Neural cell (in vitro differentiated cells): Measurements from ENCODE around the gene KRTCAP2. TPM values are rescaled to one million over a fixed set of nuclear protein-coding genes. Genes with fewer than 3 reads are reported as not detected.

Source experiments
- H2AFZ ChIP-seq: fragments of 200-600, 300-800 bp; sonication (generic), shearing (Covaris generic); 2 replicates; pipeline ENCODE4 v1.6.0; 2014; ENCODE audit warnings: low read depth, mild to moderate bottlenecking, antibody characterized with exemption, low read length, moderate library complexity
- H3F3A ChIP-seq: fragments of 200-600 bp; shearing (Covaris generic); 2 replicates; pipeline ENCODE4 v1.6.1; 2016; ENCODE audit warnings: mild to moderate bottlenecking, moderate library complexity, mixed read lengths, antibody characterized with exemption, low read length; ENCODE audit not compliant: insufficient read depth, poor library complexity, severe bottlenecking
- H3K27ac ChIP-seq: fragments of 200-600, 300-800 bp; sonication (generic), shearing (Covaris generic); 2 replicates; pipeline ENCODE4 v1.5.1; 2014; ENCODE audit warnings: mild to moderate bottlenecking, low read length, moderate library complexity
- H3K27me3 ChIP-seq: fragments of 300-800, 200-600 bp; sonication (generic), shearing (Covaris generic); 2 replicates; pipeline ENCODE4 v1.6.0; 2014; ENCODE audit warnings: mild to moderate bottlenecking, low read depth, low read length, moderate library complexity; ENCODE audit not compliant: insufficient read depth
- H3K36me3 ChIP-seq: fragments of 300-800, 200-600 bp; sonication (generic), shearing (Covaris generic); 2 replicates; pipeline ENCODE4 v1.5.1; 2014; ENCODE audit warnings: mild to moderate bottlenecking, antibody characterized with exemption, low read length, moderate library complexity; ENCODE audit not compliant: insufficient read depth
- H3K4me2 ChIP-seq: fragments of 300-800, 200-600 bp; sonication (generic), shearing (Covaris generic); 2 replicates; pipeline ENCODE4 v1.6.0; 2014; ENCODE audit warnings: mild to moderate bottlenecking, low read length
- H3K4me3 ChIP-seq: fragments of 300-800, 200-600 bp; sonication (generic), shearing (Covaris generic); 2 replicates; pipeline ENCODE4 v1.5.1; 2014; ENCODE audit warnings: mild to moderate bottlenecking, low read length, moderate library complexity
- H3K79me2 ChIP-seq: fragments of 200-600 bp; shearing (Covaris generic); replicated peaks from 2 replicates; pipeline ENCODE4 v1.6.0; 2014; ENCODE audit warnings: mild to moderate bottlenecking, low read length, moderate library complexity; ENCODE audit not compliant: insufficient read depth
- H3K9ac ChIP-seq: fragments of 300-800, 200-600 bp; sonication (generic), shearing (Covaris generic); 2 replicates; pipeline ENCODE4 v1.6.1; 2016; ENCODE audit warnings: mild to moderate bottlenecking, low read length, mixed read lengths
- H3K9me2 ChIP-seq: fragments of 200-600 bp; shearing (Covaris generic); 2 replicates; pipeline ENCODE4 v1.6.1; 2016; ENCODE audit warnings: mild to moderate bottlenecking, low read length, mixed read lengths; ENCODE audit not compliant: insufficient read depth
- H3K9me3 ChIP-seq: fragments of 200-600, 300-800 bp; sonication (generic), shearing (Covaris generic); 2 replicates; pipeline ENCODE4 v1.6.1; 2016; ENCODE audit warnings: mild to moderate bottlenecking, mixed run types, low read length, moderate library complexity, mixed read lengths
- H4K20me1 ChIP-seq: fragments of 200-600 bp; shearing (Covaris generic); 2 replicates; pipeline ENCODE4 v1.6.1; 2016; ENCODE audit warnings: mild to moderate bottlenecking, mixed run types; ENCODE audit not compliant: insufficient read depth
- CTCF ChIP-seq: fragments of 450-650 bp; IDR thresholded peaks from 2 replicates; pipeline ENCODE4 v1.5.1; 2014; ENCODE audit warnings: antibody characterized with exemption, mild to moderate bottlenecking, moderate library complexity; ENCODE audit not compliant: poor library complexity, severe bottlenecking
- EP300 ChIP-seq: fragments of 450-650 bp; conservative IDR thresholded peaks from 2 replicates; pipeline ENCODE4 v1.6.1; 2014; ENCODE audit warnings: antibody characterized with exemption, mild to moderate bottlenecking, moderate library complexity; ENCODE audit not compliant: poor library complexity, severe bottlenecking
- EZH2 ChIP-seq: fragments of 200-600, 300-800 bp; shearing (Covaris generic), sonication (generic); IDR thresholded peaks from 2 replicates; pipeline ENCODE4 v1.6.1; 2014; ENCODE audit warnings: antibody characterized with exemption, low read length, borderline replicate concordance, mild to moderate bottlenecking; ENCODE audit not compliant: insufficient read depth, poor library complexity, severe bottlenecking
- MXI1 ChIP-seq: fragments of 450-650 bp; conservative IDR thresholded peaks from 2 replicates; pipeline ENCODE4 v1.6.1; 2014; ENCODE audit warnings: antibody characterized with exemption, mild to moderate bottlenecking; ENCODE audit not compliant: poor library complexity, severe bottlenecking
- POLR2AphosphoS5 ChIP-seq: IDR thresholded peaks from 2 replicates; pipeline ENCODE4 v1.6.1; 2012
- RAD21 ChIP-seq: fragments of 450-650 bp; conservative IDR thresholded peaks from 2 replicates; pipeline ENCODE4 v1.6.1; 2014; ENCODE audit warnings: antibody characterized with exemption, mild to moderate bottlenecking, moderate library complexity
- REST ChIP-seq: IDR thresholded peaks from 2 replicates; pipeline ENCODE4 v1.6.1; 2012; ENCODE audit warnings: borderline replicate concordance
- SMC3 ChIP-seq: fragments of 450-650 bp; conservative IDR thresholded peaks from 2 replicates; pipeline ENCODE4 v1.6.1; 2014; ENCODE audit warnings: antibody characterized with exemption, mild to moderate bottlenecking, moderate library complexity; ENCODE audit not compliant: poor library complexity
- TAF1 ChIP-seq: IDR thresholded peaks from 2 replicates; pipeline ENCODE4 v1.6.1; 2012; ENCODE audit warnings: low read depth
- polyA plus RNA-seq: library from polyadenylated mRNA; depleted of rRNA; stranded (reverse); fragments of >200 nt; gene quantifications from 2 replicates; pipeline ENCODE4 v1.2.3, GENCODE V29; 2014

KRTCAP2 gene
- polyA plus RNA-seq, 1 donor from 2014 or later: 175 TPM

GRCh38 chr1:155130272-155131006 lies 42.7 kb downstream of the KRTCAP2 start:
- Histone ChIP-seq H3K4me2 (no peak overlapping the region), H3K4me3 (no peak overlapping the region), H3K79me2 (no peaks in the 10 kb centered on the region), H3K9ac (no peak overlapping the region), H2AFZ (no peak overlapping the region), H3F3A (peaks cover 2% of the 10 kb centered on the region), H3K27ac (no peak overlapping the region), H3K9me2 (no peaks in the 10 kb centered on the region), H3K9me3 (no peaks in the 10 kb centered on the region), H4K20me1 (no peaks in the 10 kb centered on the region), H3K36me3 (no peaks in the 10 kb centered on the region), H3K27me3 (peaks cover 36% of the 10 kb centered on the region)
- no peak for TF ChIP-seq POLR2AphosphoS5
- TF ChIP-seq EP300: no peak
- no peak for TF ChIP-seq CTCF
- TF ChIP-seq TAF1: no peak
- no peak for TF ChIP-seq EZH2
- TF ChIP-seq MXI1: no peak
- TF ChIP-seq REST: no peak
- TF ChIP-seq RAD21: no peak

GRCh38 chr1:155128755-155129473 lies 44.2 kb downstream of the KRTCAP2 start:
- Histone ChIP-seq H3K4me3 (no peak overlapping the region), H3K9me2 (no peaks in the 10 kb centered on the region), H3F3A (peaks cover 2% of the 10 kb centered on the region), H3K27me3 (peaks cover 48% of the 10 kb centered on the region), H3K9me3 (no peaks in the 10 kb centered on the region), H3K36me3 (no peaks in the 10 kb centered on the region), H3K27ac (no peak overlapping the region), H3K79me2 (no peaks in the 10 kb centered on the region), H3K4me2 (no peak overlapping the region), H3K9ac (no peak overlapping the region), H2AFZ (no peak overlapping the region), H4K20me1 (no peaks in the 10 kb centered on the region)
- no peak for TF ChIP-seq EP300
- no peak for TF ChIP-seq EZH2
- TF ChIP-seq CTCF: no peak
- TF ChIP-seq MXI1: no peak
- no peak for TF ChIP-seq TAF1
- TF ChIP-seq RAD21: no peak
- no peak for TF ChIP-seq SMC3
- TF ChIP-seq POLR2AphosphoS5: no peak
- no peak for TF ChIP-seq REST
